Muscle layer of colon (tissue), 2 donors: ENCODE measurements around the gene AUTS2.

Source experiments
- H3K27ac ChIP-seq: one replicate; pipeline ENCODE4 v1.7.0; 2013; ENCODE audit warnings: low read depth, mild to moderate bottlenecking, low read length, moderate library complexity
- H3K27me3 ChIP-seq, 2 donors: one replicate each; pipeline ENCODE4 v1.7.0; 2013; ENCODE audit warnings: low read length in 2 of 2, mild to moderate bottlenecking in 2 of 2; ENCODE audit not compliant: insufficient read depth in 2 of 2, control insufficient read depth in 1 of 2
- H3K36me3 ChIP-seq: one replicate; pipeline ENCODE4 v1.7.0; 2013; ENCODE audit warnings: mild to moderate bottlenecking, low read length; ENCODE audit not compliant: insufficient read depth
- H3K4me1 ChIP-seq: one replicate; pipeline ENCODE4 v1.7.0; 2013; ENCODE audit warnings: mild to moderate bottlenecking, low read length; ENCODE audit not compliant: insufficient read depth
- H3K4me3 ChIP-seq, 2 donors: one replicate each; pipeline ENCODE4 v1.7.0; 2013; ENCODE audit warnings: low read length in 2 of 2, low read depth in 1 of 2, mild to moderate bottlenecking in 1 of 2, moderate library complexity in 1 of 2
- H3K9ac ChIP-seq: one replicate; pipeline ENCODE4 v1.7.0; 2013; ENCODE audit warnings: low read length
- H3K9me3 ChIP-seq: one replicate; pipeline ENCODE4 v1.7.0; 2013; ENCODE audit warnings: mild to moderate bottlenecking, low read length
- donor health status: abdominal sarcoma.
- donor health status: Adenocarcinoma of cecum.

The AUTS2 gene

DNA sequence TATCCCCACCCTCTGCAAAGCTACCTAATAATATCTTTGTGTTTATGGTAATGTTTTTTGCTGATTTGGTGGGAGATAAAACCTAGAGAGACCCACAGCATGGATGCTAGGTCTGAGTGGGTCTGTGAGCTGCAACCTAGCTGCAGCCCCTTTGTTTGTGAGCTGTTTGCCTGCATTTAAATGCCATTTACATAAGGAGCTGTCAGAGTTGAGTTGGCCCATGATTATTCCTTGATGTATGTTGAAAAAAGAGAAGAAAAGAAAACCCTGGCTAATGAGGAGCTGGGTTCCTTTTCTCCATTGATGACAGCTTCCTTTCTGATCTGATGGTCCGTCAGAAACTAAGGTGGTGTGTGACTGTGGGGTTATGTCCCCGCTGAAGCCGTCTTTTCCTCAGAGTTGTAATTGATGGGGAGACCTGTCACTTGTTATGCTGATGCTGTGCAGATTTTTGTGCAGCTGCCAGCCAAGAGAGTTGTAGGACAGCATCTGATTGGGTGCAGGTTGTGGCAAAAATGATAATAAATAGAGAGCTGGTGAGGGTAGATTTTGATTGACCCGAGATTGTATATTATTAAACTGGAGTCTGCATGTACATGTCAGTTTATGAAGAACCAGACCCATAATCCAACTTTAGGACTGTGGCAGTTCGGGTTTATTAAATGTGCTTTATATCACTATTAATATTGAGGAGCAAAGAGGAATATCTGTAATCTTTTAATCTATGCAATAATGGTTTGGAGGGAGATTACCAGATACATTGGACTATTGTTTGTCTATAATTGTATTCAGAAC, 219.8 kb downstream of the AUTS2 start:
- H3K4me3 ChIP-seq: no peak overlapping the region
- no peak overlapping the region for H3K9ac ChIP-seq
- no peaks in the 10 kb centered on the region for H3K9me3 ChIP-seq
- H3K36me3 ChIP-seq: no peaks in the 10 kb centered on the region
- peak overlapping the region; percentile 63 for H3K27ac ChIP-seq
- H3K27me3 ChIP-seq: no peaks in the 10 kb centered on the region
- H3K4me1 ChIP-seq: peaks cover 77% of the 10 kb centered on the region

DNA sequence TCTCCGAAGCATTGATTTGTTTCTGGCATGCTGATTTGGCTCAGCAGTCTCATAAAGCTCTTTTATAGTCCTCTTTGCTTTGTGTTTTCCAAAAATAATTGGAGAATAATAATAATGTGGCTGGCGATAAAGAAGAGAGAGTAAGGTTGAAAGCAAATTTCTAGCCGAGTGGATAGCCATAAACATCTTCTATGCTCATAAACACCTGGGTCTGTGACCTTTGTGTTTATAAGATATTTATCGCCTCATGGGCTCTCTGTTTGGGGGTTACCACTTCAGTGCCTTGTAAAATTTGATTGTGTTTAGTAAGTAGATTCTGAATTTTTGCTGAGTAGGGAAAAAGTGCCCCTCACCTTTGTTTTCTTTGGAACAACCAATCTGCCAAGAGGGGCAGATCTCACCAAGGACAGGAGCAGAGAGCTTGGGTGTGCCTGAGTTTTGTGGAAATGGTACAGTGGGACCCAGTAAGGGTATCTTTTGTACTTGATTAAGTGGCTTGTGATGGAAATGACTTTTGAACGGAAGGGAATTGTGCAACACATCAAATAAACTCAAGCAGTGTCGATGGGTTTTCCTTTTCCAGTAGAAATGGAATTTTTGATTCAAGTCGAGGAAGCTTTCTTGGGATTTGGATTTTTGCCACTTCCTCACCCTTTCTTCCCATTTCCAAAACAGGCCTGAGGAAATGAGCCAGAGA, 220.5 kb downstream of the AUTS2 start:
- Histone ChIP-seq H3K4me3 (no peak overlapping the region), H3K27ac (no peak overlapping the region), H3K9ac (no peak overlapping the region), H3K9me3 (no peaks in the 10 kb centered on the region), H3K4me1 (peaks cover 70% of the 10 kb centered on the region), H3K36me3 (no peaks in the 10 kb centered on the region), H3K27me3 (no peaks in the 10 kb centered on the region)

- H3K4me1 ChIP-seq: peaks cover 64% of the 10 kb centered on the region
- no peak overlapping the region for H3K4me3 ChIP-seq
- H3K36me3 ChIP-seq: no peaks in the 10 kb centered on the region
- no peak overlapping the region for H3K9ac ChIP-seq
- no peaks in the 10 kb centered on the region for H3K27me3 ChIP-seq
- no peaks in the 10 kb centered on the region for H3K9me3 ChIP-seq
- no peak overlapping the region for H3K27ac ChIP-seq
Measured at GRCh38 chr7:69819333-69819705, 221.0 kb downstream of the AUTS2 start.

GRCh38 chr7:69820479-69821192, 222.4 kb downstream of the AUTS2 start:
- H3K4me1 ChIP-seq: peaks cover 71% of the 10 kb centered on the region
- no peaks in the 10 kb centered on the region for H3K9me3 ChIP-seq
- H3K36me3 ChIP-seq: no peaks in the 10 kb centered on the region
- H3K27me3 ChIP-seq: no peaks in the 10 kb centered on the region
- no peak overlapping the region for H3K27ac ChIP-seq
- H3K4me3 ChIP-seq: no peak overlapping the region
- H3K9ac ChIP-seq: no peak overlapping the region

DNA sequence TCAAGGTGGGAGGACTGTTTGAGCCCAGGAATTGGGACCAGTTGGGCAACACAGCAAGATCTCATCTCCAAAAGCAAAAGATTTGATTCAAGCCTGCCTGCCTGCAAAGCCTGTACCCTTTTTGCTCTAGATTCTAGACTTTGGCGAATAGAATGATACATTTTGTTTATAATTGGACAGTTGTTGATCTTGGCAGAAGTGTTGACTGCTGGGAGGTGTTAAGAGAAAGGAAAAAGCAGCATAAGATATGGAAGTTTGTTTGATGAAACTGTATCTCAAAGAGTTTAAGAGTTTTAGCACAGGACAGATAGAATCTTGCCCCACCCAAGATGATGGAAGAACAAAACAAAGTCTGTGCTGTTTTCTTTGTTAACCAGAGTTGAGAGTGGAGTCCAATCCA, 224.1 kb downstream of the AUTS2 start:
- Histone ChIP-seq H3K27me3 (no peaks in the 10 kb centered on the region), H3K27ac (no peak overlapping the region), H3K4me1 (peaks cover 70% of the 10 kb centered on the region), H3K9me3 (no peaks in the 10 kb centered on the region), H3K4me3 (no peak overlapping the region), H3K36me3 (no peaks in the 10 kb centered on the region), H3K9ac (no peak overlapping the region)

- peaks cover 62% of the 10 kb centered on the region for H3K4me1 ChIP-seq
- no peaks in the 10 kb centered on the region for H3K27me3 ChIP-seq
- H3K4me3 ChIP-seq: no peak overlapping the region
- H3K9ac ChIP-seq: no peak overlapping the region
- H3K9me3 ChIP-seq: no peaks in the 10 kb centered on the region
- no peak overlapping the region for H3K27ac ChIP-seq
- H3K36me3 ChIP-seq: no peaks in the 10 kb centered on the region
Measured at GRCh38 chr7:69823151-69823744, 225.0 kb downstream of the AUTS2 start.

DNA sequence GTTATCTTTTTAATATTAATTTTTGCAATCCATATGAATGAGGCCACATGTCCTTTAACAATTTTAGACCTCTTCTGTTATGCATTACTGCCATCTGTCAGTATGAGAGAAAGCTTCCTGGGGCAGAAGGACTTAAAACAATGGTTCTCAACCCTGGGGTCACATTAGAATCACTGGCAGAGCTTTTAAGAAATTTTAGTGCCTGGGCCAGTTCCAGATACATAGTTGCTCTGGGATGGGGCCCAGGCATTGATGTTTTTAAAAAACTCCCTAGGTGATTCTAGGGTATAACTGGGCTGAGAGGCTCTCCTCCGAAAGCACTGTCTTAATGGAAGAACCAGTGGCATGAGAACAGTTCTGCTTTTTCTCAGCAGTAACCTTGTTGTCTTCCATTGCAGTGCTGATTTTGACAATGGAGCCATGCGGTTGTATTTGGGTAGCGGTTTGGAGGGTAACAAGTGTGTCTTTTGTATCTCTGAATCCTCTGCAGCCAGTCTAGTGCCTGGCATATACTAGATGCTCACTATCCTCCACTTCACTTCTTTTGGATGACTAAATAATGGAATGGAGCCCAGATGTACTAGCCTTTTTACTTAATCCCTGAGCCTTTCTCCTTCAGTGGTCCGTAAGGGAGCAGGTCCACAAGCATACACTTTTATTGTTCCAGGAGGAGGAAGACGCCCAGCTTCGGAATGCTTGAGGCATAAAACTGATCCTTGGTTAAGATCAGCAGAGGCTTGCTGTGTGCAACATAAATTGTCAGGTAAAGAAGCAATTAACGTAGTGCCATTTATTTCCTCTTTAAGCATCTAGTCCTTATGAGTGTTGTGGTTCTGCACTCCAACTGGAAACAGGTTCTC, 227.1 kb downstream of the AUTS2 start:
- Histone ChIP-seq H3K4me3 (no peak overlapping the region), H3K9ac (no peak overlapping the region), H3K4me1 (peaks cover 41% of the 10 kb centered on the region), H3K27ac (no peak overlapping the region), H3K36me3 (no peaks in the 10 kb centered on the region), H3K27me3 (no peaks in the 10 kb centered on the region), H3K9me3 (no peaks in the 10 kb centered on the region)

- no peaks in the 10 kb centered on the region for H3K9me3 ChIP-seq
- H3K4me1 ChIP-seq: peaks cover 38% of the 10 kb centered on the region
- no peaks in the 10 kb centered on the region for H3K27me3 ChIP-seq
- no peak overlapping the region for H3K9ac ChIP-seq
- no peaks in the 10 kb centered on the region for H3K36me3 ChIP-seq
- no peak overlapping the region for H3K27ac ChIP-seq
- no peak overlapping the region for H3K4me3 ChIP-seq
Measured at GRCh38 chr7:69826283-69826682, 228.0 kb downstream of the AUTS2 start.

- H3K27ac ChIP-seq: no peak overlapping the region
- H3K9me3 ChIP-seq: no peaks in the 10 kb centered on the region
- H3K27me3 ChIP-seq: no peaks in the 10 kb centered on the region
Measured at GRCh38 chr7:69827140-69827539, 228.9 kb downstream of the AUTS2 start.

DNA sequence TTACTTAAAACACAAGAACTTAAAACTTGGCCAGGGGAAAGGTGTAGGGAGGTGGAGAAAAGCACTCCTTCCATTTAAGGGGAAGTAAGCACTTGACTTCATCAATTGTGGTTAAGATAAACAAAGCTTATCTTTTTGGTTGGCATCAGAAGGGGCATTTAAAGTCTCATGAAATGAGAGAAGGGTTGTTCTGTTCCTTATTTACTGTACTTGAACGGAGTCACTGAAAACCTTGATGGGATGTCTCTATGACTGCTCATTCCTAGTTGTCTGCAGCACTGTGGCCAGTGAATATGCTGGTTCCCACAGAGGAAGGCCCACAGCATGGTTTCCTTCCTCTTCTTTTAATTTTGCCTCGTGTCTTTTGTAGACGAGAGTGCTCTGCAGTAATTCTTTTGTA, 229.3 kb downstream of the AUTS2 start:
- H3K9me3 ChIP-seq: no peaks in the 10 kb centered on the region
- H3K4me3 ChIP-seq: no peak overlapping the region
- H3K27me3 ChIP-seq: no peaks in the 10 kb centered on the region
- no peak overlapping the region for H3K27ac ChIP-seq
- H3K36me3 ChIP-seq: no peaks in the 10 kb centered on the region
- no peak overlapping the region for H3K9ac ChIP-seq
- peaks cover 32% of the 10 kb centered on the region for H3K4me1 ChIP-seq

More at GRCh38 chr7:69827140-69827539, 228.9 kb downstream of the AUTS2 start:
- no peaks in the 10 kb centered on the region for H3K36me3 ChIP-seq
- H3K4me1 ChIP-seq: peaks cover 36% of the 10 kb centered on the region
- H3K9ac ChIP-seq: no peak overlapping the region
- no peak overlapping the region for H3K4me3 ChIP-seq
